ENCODE measurements around the gene PRXL2A. TPM values are rescaled to one million over a fixed set of nuclear protein-coding genes. Genes with fewer than 3 reads are reported as not detected.

Gene PRXL2A
- total RNA-seq, 1 donor from 2014 or later = 197 TPM

DNA sequence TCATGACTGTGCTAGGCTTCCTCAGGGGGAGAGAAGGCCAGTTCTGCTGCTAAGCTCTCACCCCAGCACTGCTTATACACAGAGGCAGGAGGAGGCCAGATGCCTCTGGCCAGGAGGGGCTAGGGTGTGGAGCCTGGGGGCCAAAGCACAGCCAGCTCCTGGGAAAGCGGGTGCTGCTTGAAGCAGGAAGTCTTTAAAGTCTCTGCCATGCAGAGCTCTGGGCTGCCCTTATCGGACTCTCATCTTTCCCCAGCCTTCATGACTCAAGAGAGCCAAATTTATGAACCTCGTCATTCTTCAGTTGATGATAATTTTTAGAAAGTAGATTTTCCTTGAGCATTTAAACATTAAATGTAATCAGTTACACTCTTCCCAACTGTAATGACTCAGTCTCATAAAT lies 34.5 kb downstream of the PRXL2A start:
- no peak for DNase-seq (ENCODE audit: extremely low read depth, low read depth, low spot score)

DNA sequence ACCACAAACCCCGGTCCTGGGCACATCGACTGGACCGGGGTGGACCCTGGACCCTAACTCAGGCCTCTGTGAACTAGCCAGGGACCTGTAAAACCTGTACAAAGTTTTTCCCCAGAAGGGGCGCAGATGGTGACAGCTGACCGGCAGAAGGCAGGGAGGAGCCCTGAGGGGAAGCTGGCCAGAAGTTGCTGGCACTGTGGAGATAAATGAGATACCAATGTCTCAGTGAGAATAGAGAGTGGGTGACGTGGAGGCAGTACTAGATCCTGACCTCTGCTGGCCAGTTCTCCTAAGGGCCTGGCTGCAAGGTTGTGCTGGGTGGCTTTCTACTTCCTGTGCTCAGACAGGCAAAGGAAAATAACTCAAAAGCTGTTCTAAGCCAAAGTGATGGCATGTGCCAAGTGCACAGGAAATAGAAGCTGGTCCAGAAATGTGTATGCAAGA lies 35.2 kb downstream of the PRXL2A start:
- DNase-seq (ENCODE audit: extremely low read depth, low read depth, low spot score) = no peak

DNA sequence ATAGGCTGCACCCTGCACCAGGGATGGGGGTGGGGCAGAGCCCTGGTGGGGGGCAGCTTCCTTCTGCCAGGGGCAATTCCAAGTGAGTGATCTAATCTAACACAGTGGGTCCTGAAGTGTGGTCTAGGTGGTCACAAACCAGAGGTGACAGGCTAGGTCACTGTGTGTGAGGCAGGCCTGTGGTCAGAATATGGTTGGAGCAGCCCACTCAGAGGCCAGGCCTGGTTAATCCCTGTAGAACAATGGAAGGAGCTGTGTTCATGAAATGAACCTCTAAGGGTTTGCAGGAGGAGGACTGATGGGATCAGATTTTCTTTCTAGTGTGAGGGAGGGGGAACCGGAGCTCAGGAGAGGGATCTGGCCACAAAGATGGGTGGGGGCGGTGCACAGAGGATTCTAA lies 35.8 kb downstream of the PRXL2A start:
- DNase-seq (ENCODE audit: extremely low read depth, low read depth, low spot score) = no peak

DNA sequence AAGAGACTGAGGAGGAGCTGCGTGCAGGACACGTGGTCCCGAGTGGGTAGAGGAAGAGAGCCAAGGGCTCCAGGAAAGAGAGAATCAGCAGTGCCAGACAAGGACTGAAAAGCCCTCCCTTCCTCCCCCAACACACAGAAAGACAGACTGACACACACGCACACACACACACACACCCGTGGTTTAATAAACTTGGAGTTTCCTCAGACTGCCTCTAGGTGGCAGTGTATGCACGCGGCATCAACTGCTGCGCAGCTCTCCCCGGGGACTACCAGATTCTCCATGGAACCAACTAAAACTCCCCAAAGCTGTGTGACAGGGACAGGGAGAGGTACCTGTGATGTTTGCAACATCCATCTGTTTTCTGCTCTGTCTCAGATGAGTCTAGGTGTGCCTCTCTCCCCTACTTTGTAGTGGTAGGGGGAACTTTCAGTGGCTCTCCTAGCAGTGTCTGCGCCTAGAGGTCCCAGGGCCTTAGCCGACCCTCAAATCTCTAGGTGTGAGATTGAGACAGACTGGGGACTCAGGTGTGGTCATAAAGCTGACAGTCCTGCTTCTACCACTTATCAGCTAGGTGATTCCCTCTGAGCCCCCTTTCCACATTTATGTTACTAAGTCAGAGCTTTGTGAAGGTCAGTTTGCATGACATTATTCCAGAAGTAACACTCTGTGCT lies 36.4 kb downstream of the PRXL2A start:
- DNase-seq (ENCODE audit: extremely low read depth, low read depth, low spot score) = no peak

DNA sequence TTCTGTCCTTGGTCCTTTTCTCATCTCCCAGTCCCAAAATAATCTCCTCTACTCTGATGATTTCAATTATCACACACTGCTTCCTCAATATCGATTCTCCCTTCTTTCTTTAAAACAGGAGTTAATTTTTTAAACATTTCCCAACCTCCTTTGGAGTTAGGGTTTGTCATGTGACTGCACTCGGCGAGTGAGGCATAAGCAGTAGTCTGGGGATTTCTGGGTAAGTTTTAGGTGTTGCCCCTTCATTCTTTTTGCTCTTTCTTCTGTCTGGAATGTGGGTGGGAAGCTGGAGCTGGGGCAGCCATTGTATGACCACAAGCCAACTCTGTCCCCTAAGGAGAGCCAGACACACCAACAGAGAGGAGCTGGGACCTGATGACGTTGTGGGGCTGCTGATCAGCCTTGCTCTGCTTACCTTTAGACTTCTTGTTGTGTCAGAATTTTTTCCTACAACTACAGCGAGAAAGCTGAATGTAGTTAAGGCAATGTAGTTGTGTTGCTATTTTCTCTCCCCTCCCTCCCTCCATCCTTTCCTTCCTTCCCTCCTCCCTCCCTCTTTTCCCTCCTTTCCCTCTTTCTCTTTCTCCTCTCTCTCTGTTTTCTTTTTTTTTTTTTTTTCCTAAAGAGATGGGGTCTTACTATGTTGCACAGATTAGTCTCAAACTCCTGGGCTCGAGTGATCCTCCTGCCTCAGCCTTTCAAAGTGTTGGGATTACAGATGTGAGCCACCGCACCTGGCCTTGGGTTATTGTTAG lies 39.3 kb downstream of the PRXL2A start:
- no peak for DNase-seq (ENCODE audit: extremely low read depth, low read depth, low spot score)

DNA sequence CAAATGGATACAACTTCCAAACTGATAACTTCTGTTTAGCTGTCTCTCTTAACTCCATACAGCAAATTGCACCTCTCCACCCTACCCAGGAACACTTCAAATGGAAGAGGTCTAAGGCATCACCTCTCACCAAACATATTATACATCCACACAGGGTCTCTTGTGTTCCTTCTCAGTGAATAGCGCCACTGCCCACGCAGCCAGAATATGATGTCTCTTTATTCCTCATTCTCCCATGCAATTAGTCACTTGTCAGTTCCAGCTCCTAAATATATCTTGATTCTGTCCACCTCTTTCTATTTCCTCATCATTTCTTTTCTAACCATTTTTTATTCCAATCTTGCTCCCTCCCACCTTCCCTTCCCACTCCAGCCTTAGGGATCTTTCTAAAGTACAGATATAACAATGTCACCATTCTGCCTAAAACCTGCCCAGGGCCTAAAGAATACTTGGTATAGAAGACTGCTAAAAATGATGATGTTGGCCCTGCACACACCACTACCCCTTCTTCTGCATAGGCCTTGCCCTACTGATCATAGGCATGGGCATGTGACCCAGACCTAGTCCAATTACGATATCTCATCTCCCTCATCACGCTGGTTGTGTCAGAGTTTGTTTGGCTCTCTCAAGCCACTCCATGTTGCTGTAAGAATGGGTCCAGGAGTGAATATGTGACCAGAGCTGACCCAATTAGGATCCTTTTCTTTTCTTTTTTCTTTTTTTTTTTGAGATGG lies 40.0 kb downstream of the PRXL2A start:
- DNase-seq (ENCODE audit: extremely low read depth, low read depth, low spot score) = no peak

DNA sequence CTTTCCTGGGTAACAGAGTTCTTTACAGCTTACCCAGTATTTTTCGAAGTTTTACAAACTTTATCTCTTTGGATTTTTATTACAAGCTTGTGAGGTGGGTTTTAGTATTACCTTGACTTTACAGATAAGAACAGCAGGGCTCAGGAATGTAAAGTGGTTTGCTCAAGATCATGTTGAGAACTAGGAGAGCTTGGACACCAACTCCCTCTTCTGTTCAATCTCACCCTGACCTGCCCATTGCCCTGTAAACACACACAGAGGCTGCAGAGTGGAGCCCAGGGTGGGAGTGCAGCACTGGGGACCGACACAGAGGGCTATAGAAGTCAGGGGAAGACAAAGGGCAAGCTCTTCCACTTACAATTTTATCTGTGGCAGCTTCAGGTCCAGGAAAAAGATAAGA lies 41.2 kb downstream of the PRXL2A start:
- DNase-seq (ENCODE audit: extremely low read depth, low read depth, low spot score) = no peak

DNA sequence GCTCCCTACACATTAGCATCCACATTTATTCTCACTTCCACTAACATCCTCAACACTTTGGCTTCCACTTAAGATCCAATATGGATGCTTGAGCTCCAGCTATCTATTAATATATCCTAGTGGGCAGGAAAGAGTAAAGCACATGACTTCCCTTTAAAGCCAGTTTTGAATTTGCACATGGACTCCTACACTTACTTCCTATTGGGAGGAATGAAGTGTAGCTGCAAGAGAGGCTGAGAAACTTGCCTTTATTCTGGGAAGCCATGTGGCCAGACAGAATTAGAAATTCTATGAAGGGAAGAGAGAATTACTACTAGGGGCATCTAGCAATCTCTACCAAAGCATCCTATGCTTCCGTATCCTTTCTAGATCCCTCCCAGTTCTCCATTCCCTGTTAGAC lies 42.8 kb downstream of the PRXL2A start:
- DNase-seq (ENCODE audit: extremely low read depth, low read depth, low spot score) = no peak

DNA sequence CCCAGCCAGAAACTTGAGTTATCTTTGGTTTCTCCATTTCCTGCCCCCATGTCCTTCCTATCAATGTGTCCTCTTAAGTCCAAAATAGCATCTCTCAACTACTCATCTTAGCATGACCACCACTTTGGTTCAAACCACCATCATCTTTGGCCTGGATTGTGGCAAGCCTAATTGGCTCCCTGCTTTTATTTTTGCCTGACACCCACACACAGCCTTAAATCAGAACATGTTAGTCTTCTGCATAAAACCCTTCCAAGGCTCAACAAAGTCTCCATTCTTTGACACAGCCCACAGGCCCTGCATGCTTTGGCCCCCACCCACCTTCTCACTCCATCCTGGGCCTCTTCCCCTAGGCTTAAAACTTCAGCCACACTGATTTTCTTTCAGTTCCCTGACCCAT lies 43.7 kb downstream of the PRXL2A start:
- no peak for DNase-seq (ENCODE audit: extremely low read depth, low read depth, low spot score)

DNA sequence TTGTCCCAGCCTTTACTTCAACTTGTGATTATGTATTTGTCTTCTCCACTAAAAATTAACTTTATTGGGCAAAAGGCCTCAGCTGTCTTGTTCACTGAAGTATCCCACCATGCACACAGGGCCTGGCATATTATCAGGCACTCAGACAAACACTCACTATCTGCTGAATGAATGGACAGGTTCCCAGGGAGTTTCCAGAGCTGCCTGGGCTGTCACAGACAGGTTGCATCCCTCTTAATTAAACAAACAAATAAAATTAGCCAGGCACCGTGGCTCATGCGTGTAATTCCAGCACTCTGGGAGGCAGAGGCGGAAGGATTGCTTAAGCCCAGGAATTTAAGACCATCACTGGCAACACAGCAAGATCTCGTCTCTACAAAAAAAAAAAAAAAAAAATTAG lies 44.3 kb downstream of the PRXL2A start:
- DNase-seq (ENCODE audit: extremely low read depth, low read depth, low spot score) = no peak

DNA sequence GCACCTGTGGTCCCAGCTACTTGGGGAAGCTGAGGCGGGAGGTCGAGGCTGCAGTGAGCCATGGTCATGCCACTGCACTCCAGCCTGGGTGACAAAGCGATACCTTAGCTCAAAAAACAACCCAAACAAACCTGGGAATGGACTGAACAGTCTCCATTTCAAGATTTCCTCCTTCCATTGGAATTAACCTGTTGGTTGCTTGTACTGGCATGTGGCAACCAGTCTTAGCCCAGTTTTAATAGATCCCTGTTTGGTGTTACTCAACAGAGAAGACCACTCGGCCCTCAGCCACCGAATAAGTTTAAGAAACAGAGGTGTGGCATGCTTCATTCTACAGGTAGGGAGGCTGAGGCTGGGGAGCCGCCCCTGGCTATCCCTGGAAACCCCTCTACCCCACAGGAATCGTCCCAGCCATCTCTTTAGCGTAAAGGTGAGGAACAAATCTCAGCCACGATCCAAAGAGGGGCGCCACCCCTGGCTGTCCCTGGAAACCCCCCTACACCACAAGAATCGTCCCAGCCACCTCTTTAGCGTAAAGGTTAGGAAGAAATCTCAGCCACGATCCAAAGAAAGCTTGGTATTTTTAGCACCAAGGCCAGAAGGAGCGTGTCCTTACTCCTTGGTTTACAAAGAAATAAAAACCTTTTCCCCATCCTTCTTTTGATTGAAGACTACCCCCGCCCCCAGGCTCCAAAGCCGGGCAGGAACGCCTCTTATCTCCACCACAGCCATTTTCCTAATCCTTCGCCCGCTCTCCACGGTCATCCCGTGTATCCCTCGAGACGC lies 44.9 kb downstream of the PRXL2A start:
- DNase-seq (ENCODE audit: extremely low read depth, low read depth, low spot score) = no peak

DNA sequence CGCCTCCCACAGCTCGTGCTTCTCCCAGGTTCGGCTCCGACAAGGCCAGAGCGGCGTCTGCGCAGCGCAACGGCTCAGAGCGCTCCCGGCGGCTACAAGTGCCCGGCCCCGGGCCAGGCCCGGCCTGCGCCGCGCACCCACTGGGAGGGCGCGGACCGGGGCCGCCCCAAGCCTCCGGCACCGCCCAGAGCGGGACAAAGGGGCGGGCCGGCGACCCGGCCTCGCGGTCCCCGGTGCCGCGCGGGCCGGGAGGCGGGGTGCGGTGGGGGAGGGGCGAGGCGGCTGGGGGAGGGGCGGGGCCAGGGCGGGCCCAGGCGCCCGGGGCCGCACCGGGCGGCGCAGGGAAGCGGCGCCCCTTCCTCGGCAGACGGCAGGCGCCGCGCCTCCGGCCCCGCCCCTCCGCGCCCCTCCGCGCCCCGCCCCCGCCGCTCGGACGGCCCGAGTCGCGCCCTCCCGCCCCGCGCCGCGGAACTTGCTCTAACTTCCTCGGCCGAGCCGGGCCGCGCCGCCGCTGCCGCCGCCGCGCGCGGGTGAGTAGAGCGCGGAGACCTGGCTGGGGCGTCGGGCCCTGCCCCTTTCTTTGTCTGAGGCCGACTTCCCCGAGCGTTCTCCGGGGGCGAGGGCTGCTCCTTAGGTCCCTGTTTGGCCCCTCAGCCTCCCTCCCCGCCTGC lies 45.6 kb downstream of the PRXL2A start, which contains the start of gene TSPAN14:
TSS of gene TSPAN14 (plus strand) at position 469 of the 671 bp plus-strand sequence. CDS start 34,924 bp downstream, outside the sequence.
- no peak for DNase-seq (ENCODE audit: extremely low read depth, low read depth, low spot score)

DNA sequence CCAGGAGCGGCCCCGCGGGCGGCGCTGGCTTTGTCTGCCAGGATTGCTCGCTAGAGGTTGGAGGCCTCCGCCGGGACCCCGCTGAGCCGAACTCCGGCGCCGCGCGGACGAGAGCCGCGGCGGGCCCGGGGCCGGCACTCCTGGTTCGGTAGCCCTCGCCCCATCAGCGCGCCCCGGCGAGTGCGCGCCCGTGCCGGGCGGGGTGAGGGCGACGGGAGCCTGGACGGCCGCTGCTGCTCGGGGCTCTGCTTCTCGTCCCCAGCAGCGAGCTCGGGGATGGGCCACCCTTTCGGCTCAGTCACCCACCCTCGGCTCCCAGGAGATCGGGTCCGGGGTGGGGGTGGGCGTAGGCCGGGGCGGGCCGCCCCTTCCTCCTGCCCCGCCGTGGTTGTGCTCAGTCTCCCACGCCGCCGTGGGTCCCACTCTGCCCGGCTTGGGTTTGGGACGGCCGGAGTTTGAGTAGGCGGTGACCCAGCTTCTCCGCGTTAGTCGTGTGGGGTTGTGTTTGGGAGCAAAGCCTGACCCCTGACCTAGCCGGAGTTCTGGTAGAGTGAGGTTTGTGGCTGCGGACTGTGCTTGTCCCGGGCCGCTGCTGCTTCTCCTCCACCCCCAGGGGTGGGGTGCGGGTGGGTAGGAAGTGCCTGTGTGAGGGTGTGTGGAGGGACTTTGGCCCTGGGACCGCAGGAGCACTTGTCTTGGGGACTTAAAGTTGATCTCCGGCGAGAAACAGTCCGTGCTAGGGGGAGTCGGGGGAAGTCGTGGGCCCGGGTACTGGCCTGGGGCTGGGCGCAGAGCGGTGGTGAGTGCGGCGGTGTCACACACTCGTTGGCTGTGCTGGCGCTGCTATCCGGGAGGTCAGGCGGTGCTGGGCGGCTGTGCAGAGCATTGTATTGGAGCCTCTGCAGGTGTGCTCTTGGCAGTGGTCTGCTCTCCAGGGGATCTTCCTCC lies 46.4 kb downstream of the PRXL2A start:
- DNase-seq (ENCODE audit: extremely low read depth, low read depth, low spot score) = no peak

DNA sequence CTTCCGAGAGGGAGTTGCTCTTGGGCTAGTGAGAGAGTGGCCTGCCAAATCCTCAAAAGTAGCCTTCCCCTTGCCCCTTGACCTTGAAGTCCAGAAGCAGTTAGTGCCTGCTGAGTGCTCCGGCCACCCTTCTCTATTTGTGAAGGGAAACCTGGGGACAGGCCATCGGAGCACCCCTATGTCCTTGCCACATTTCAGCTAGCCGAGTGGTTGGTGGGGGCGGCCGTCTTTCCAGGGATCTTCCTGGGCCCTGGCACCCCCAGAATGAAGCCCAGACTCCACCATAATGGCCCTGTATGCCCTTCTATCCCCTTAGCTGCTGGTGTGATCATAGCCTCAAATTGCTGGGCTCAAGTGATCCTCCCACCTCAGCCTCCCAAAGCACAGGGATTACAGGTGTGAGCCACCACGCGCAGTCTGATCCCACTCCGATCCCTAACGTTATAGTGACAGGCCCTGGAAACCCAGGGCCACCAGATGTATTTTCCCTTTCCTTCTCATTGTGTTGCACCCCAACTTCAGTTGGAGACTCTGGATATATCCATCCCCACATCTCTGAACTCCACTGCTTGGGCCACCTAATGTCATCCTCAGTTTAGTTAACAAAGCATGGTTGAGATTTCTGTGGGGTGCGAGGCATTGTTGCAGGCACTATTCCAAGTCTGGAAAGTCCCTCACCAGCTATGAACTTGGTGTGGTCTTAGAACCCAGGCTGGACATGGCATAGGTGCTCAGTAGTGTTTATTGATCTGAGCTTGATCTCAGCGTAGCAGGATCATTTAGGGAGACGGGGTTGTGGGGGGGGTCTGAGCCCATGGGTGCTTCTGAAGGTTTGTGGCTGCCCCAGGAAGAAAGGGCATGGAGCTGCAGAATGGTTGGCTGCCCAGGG lies 47.4 kb downstream of the PRXL2A start:
- no peak for DNase-seq (ENCODE audit: extremely low read depth, low read depth, low spot score)

DNA sequence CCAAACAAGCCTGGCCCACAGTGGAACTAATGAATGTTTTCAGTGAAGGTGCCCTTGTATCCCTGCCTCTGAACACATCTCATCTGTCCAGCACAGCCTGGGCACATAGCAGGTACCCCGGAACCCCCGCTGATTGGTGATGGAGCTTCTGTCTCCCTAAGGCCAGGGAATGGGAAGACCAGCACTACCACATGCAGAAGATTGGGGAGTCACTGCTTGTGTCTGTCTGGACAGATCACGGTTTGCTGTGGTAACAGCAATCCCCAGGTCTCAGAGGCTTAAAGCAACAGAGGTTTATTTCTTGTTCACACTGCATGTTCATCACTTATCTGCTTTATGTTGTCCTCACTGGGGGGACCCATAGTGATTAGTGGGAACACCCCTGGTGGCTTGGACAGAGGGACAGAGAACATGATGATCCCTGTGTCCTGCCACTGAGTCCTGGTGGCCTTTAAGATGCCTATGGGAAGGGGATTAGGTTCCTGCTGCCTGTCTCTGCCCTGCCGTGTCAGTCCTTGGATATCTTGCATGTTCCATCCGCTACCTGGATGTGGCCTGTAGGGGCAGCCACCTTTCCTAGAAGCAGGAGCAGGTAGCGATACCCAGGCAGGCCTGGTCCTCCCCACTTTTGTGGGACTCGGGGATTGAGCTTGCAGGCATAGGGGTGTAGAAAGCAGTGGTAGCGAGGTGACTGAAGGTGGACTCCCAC lies 49.4 kb downstream of the PRXL2A start:
- no peak for DNase-seq (ENCODE audit: extremely low read depth, low read depth, low spot score)

DNA sequence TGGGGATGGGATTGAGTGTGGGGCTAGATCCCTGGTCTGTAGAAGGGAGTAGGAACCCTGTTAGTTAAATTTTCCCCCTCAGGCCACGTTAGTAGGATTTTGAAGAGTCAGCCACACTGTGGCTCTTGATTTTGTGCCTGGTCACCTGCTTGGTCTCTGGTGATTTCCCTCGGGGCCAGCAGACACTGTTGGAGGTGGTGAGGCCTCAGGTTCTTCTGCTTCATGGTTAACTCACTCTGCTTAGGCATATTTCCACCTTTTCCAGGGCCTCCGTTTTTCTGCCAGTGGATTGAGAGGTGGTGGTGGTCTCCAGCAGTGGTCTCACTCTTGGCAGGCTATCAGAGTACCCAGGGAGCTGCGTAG lies 49.9 kb downstream of the PRXL2A start:
- no peak for DNase-seq (ENCODE audit: extremely low read depth, low read depth, low spot score)

DNA sequence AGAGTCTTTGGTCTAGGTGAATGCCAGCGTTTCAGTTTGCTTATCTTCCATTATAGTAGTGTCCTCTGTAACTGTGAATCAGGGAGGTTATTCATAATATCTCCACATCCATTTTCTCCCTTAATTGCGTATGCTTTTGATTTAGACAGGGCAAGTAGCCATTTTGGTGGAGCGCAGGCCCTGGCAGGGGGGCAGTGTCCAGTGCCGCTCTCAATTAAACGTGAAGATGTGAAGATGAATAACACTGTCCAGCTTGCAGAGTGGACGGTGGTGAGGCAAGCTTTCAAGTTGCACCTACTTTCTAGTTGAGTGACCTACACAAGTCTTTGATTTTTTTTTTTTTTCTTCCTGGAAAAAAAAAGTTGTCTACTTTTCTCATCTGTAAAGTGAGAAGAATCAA lies 50.3 kb downstream of the PRXL2A start:
- no peak for DNase-seq (ENCODE audit: extremely low read depth, low read depth, low spot score)

Data from glomerular endothelial cell (primary cell).